HCT116 (cell line): ENCODE data around the gene RBPJ. TPM values are rescaled to one million over a fixed set of nuclear protein-coding genes. Genes with fewer than 3 reads are reported as not detected.

Source experiments
- ATAC-seq: fragments of 200-7000 bp; cut with Tn5 transposase; 2 replicates; pipeline ENCODE4 v1.9.1; 2020; ENCODE audit warnings: mild to moderate bottlenecking, moderate library complexity
- BruUV-seq: library from RNA; stranded (reverse); fragments of 400-500 nt; replicated peaks from 2 replicates; lab custom pipeline; 2021; lab: Mats Ljungman, UMichigan
- CTCF ChIA-PET: fragments of 300-600 bp; sonication (Branson Sonifier 250); formaldehyde crosslinking; loops from one replicate; lab custom pipeline; 2021; ENCODE audit warnings: antibody characterized with exemption; lab: Charles Lee
- POLR2A ChIA-PET: fragments of 300-600, 350-600 bp; sonication (Branson Sonifier 250); formaldehyde crosslinking; loops from one replicate; lab custom pipeline; 2021; ENCODE audit warnings: antibody characterized with exemption; lab: Charles Lee
- RAD21 ChIA-PET, 2 experiments: fragments of 300-600 bp; sonication (Branson Sonifier 250); formaldehyde crosslinking; loops; one replicate each; lab custom pipeline; 2023; ENCODE audit warnings: low total read pairs in 2 of 2; ENCODE audit not compliant: uncharacterized antibody in 2 of 2, unreplicated experiment in 2 of 2, low non-redundant PET in 1 of 2; lab: Charles Lee
- DNase-seq: peaks from one replicate; pipeline ENCODE4 v3.0.0-alpha.2; 2010; ENCODE audit warnings: low read depth, low spot score
- H2AFZ ChIP-seq: fragments of 200-600 bp; shearing (Covaris generic), sonication (generic); 2 replicates; pipeline ENCODE4 v1.6.1; 2017; ENCODE audit warnings: low read depth, mixed run types, mixed read lengths, antibody characterized with exemption, low read length; ENCODE audit not compliant: poor library complexity, severe bottlenecking
- H3K27ac ChIP-seq: 2 replicates; pipeline ENCODE4 v1.5.1; 2012; ENCODE audit warnings: low read depth, low read length
- H3K27me3 ChIP-seq: fragments of 200-600 bp; sonication (generic); 2 replicates; pipeline ENCODE4 v1.6.1; 2016; ENCODE audit warnings: mixed run types, low read length, mixed read lengths; ENCODE audit not compliant: insufficient read depth
- H3K36me3 ChIP-seq, 2 experiments: fragments of 200-500 bp in 1 of 2; fragments of 200-600 bp in 1 of 2; sonication (Bioruptor generic) in 1 of 2; sonication (generic) in 1 of 2; 2 replicates each; pipeline versions ENCODE4 v1.5.1 to v1.6.1; 2014 to 2016; ENCODE audit warnings: low read length in 2 of 2, inconsistent platforms in 1 of 2, mixed read lengths in 1 of 2, mixed run types in 1 of 2; ENCODE audit not compliant: insufficient read depth in 2 of 2, control insufficient read depth in 1 of 2
- H3K4me1 ChIP-seq, 2 experiments: fragments of 200-600 bp in 1 of 2; sonication (generic) in 1 of 2; 2 replicates each; pipeline versions ENCODE4 v1.5.1 to v1.6.1; 2012 to 2017; ENCODE audit warnings: low read length in 2 of 2, inconsistent platforms in 1 of 2, mild to moderate bottlenecking in 1 of 2, mixed read lengths in 1 of 2, mixed run types in 1 of 2, moderate library complexity in 1 of 2; ENCODE audit not compliant: insufficient read depth in 2 of 2, control insufficient read depth in 1 of 2
- H3K4me2 ChIP-seq: fragments of 200-600 bp; sonication (generic); 2 replicates; pipeline ENCODE4 v1.6.1; 2017; ENCODE audit warnings: mixed run types, low read length, mixed read lengths
- H3K4me3 ChIP-seq, 2 experiments: fragments of 200-600 bp in 1 of 2; sonication (generic) in 1 of 2; replicated peaks in 1 of 2; 2 replicates each; pipeline ENCODE4 v1.5.1; 2011 to 2016; ENCODE audit warnings: low read length in 2 of 2, control low read depth in 1 of 2, low read depth in 1 of 2, mild to moderate bottlenecking in 1 of 2, mixed read lengths in 1 of 2, mixed run types in 1 of 2
- H3K79me2 ChIP-seq: fragments of 200-600 bp; sonication (generic); 2 replicates; pipeline ENCODE4 v1.6.1; 2017; ENCODE audit warnings: mild to moderate bottlenecking, mixed run types, low read length, moderate library complexity, mixed read lengths; ENCODE audit not compliant: insufficient read depth
- H3K9ac ChIP-seq: fragments of 200-600 bp; sonication (generic); 2 replicates; pipeline ENCODE4 v1.6.1; 2016; ENCODE audit warnings: low read length, mixed read lengths
- H3K9me2 ChIP-seq: fragments of 200-600 bp; sonication (generic), shearing (Covaris generic); 2 replicates; pipeline ENCODE4 v1.6.1; 2017; ENCODE audit warnings: mixed run types, mild to moderate bottlenecking, moderate library complexity; ENCODE audit not compliant: insufficient read depth
- H3K9me3 ChIP-seq, 2 experiments: fragments of 200-500 bp in 1 of 2; fragments of 200-600 bp in 1 of 2; sonication (Bioruptor generic) in 1 of 2; sonication (generic) in 1 of 2; 2 replicates each; pipeline ENCODE4 v1.6.1; 2014 to 2017; ENCODE audit warnings: low read length in 2 of 2, mixed read lengths in 2 of 2, inconsistent platforms in 1 of 2, low read depth in 1 of 2, mild to moderate bottlenecking in 1 of 2, mixed run types in 1 of 2, moderate library complexity in 1 of 2; ENCODE audit not compliant: control insufficient read depth in 1 of 2, insufficient read depth in 1 of 2
- H4K20me1 ChIP-seq: fragments of 200-600 bp; sonication (generic), shearing (Covaris generic); 2 replicates; pipeline ENCODE4 v1.6.1; 2017; ENCODE audit warnings: mixed run types, mild to moderate bottlenecking, moderate library complexity; ENCODE audit not compliant: insufficient read depth
- CBX3 ChIP-seq: IDR thresholded peaks from 2 replicates; pipeline ENCODE4 v1.6.1; 2012; ENCODE audit warnings: low read depth
- CEBPB ChIP-seq: IDR thresholded peaks from 2 replicates; pipeline ENCODE4 v1.6.1; 2012; ENCODE audit warnings: low read depth
- CTCF ChIP-seq, 3 experiments: fragments of 200-600 bp in 1 of 3; sonication (generic) in 1 of 3; IDR thresholded peaks in 2 of 3; conservative IDR thresholded peaks in 1 of 3; 2 replicates each; pipeline ENCODE4 v1.5.1; 2012 to 2017; ENCODE audit warnings: low read depth in 2 of 3, low read length in 2 of 3, antibody characterized with exemption in 1 of 3, borderline replicate concordance in 1 of 3, control low read depth in 1 of 3, mild to moderate bottlenecking in 1 of 3, mixed read lengths in 1 of 3, mixed run types in 1 of 3, moderate library complexity in 1 of 3; ENCODE audit not compliant: insufficient read depth in 1 of 3
- EGR1 ChIP-seq: IDR thresholded peaks from 2 replicates; pipeline ENCODE4 v1.6.1; 2012; ENCODE audit warnings: low read depth
- ELF1 ChIP-seq: IDR thresholded peaks from 2 replicates; pipeline ENCODE4 v1.6.1; 2012; ENCODE audit warnings: low read depth, borderline replicate concordance
- EZH2 ChIP-seq: fragments of 200-600 bp; sonication (generic); IDR thresholded peaks from 2 replicates; pipeline ENCODE4 v1.6.1; 2017; ENCODE audit warnings: antibody characterized with exemption, mixed run types
- EZH2phosphoT487 ChIP-seq: fragments of 200-600 bp; IDR thresholded peaks from 2 replicates; pipeline ENCODE4 v1.6.1; 2018; ENCODE audit warnings: antibody characterized with exemption, borderline replicate concordance
- FOSL1 ChIP-seq: IDR thresholded peaks from 2 replicates; pipeline ENCODE4 v1.6.1; 2012; ENCODE audit warnings: low read depth
- JUND ChIP-seq: IDR thresholded peaks from 2 replicates; pipeline ENCODE4 v1.6.1; 2012
- POLR2A ChIP-seq: IDR thresholded peaks from 2 replicates; pipeline ENCODE4 v1.7.0; 2011; ENCODE audit warnings: borderline replicate concordance; ENCODE audit not compliant: insufficient read depth, insufficient read length; ENCODE audit errors: extremely low read depth
- POLR2AphosphoS5 ChIP-seq: IDR thresholded peaks from 2 replicates; pipeline ENCODE4 v1.6.1; 2011; ENCODE audit warnings: mild to moderate bottlenecking, low read depth, low read length, moderate library complexity
- RAD21 ChIP-seq: IDR thresholded peaks from 2 replicates; pipeline ENCODE4 v1.6.1; 2012; ENCODE audit warnings: low read depth, mild to moderate bottlenecking
- SIN3A ChIP-seq: IDR thresholded peaks from 2 replicates; pipeline ENCODE4 v1.6.1; 2012; ENCODE audit warnings: low read depth
- TCF7L2 ChIP-seq: IDR thresholded peaks from 2 replicates; pipeline ENCODE4 v1.7.0; 2011; ENCODE audit warnings: borderline replicate concordance, inconsistent platforms; ENCODE audit not compliant: insufficient read depth, insufficient read length; ENCODE audit errors: extremely low read depth
- YY1 ChIP-seq: IDR thresholded peaks from 2 replicates; pipeline ENCODE4 v1.6.1; 2011; ENCODE audit warnings: low read length, low read depth, moderate library complexity, mild to moderate bottlenecking; ENCODE audit not compliant: insufficient replicate concordance; ENCODE audit errors: extremely low read depth
- ZFX ChIP-seq: fragments of 450-650 bp; IDR thresholded peaks from 2 replicates; pipeline ENCODE4 v1.6.1; 2017
- ZNF274 ChIP-seq: fragments of 200-500 bp; sonication (Bioruptor generic); IDR thresholded peaks from 2 replicates; pipeline ENCODE4 v1.6.1; 2014; ENCODE audit warnings: mild to moderate bottlenecking, low read depth, low read length, inconsistent platforms
- intact Hi-C: fragments of 100-400 bp; cut with micrococcal nuclease; formaldehyde crosslinking; loops from 2 replicates; pipeline ENCODE4 v1.10.0; 2022
- total RNA-seq: library from RNA; stranded (reverse); gene quantifications from one replicate; pipeline ENCODE4 v1.2.1, GENCODE V29; 2021; ENCODE audit not compliant: unreplicated experiment
- TF ChIP-seq, protein P1 (sequence below): IDR thresholded peaks from 2 replicates; pipeline ENCODE4 v1.6.1; 2012
- TF ChIP-seq, protein P2 (sequence below): IDR thresholded peaks from 2 replicates; pipeline ENCODE4 v1.6.1; 2012; ENCODE audit warnings: low read depth

The RBPJ gene
- total RNA-seq, 1 experiment from 2014 or later, result 72.7 TPM

DNA sequence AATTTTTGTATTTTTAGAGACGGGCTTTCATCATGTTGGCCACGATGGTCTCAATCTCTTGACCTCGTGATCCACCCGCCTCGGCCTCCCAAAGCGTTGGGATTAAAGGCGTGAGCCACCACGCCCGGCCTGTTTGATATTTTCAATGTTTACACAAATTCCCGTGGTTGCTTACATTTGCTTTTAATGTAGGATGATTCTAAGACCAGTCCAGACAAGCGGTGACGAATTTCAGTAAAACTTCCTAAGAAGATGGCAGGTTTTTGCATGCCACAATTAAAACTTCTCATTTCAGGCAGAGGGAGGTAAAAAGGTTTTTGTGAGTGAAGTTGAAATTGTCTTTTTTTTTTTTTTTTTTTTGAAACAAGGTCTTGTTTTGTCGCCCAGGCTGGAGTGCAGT lies 41.4 kb upstream of the RBPJ start:
- DNase-seq, result no peak
- ATAC-seq, result no peak
- Histone ChIP-seq H3K36me3 (no peaks in the 10 kb centered on the region), H3K27ac (no peak overlapping the region), H3K79me2 (no peaks in the 10 kb centered on the region), H3K4me3 (no peak overlapping the region), H3K9me2 (no peaks in the 10 kb centered on the region), H3K27me3 (no peaks in the 10 kb centered on the region), H3K4me1 (no peaks in the 10 kb centered on the region; a peak in 1 of 4 replicates), H3K9ac (no peak overlapping the region), H3K9me3 (no peaks in the 10 kb centered on the region), H4K20me1 (no peaks in the 10 kb centered on the region), H3K4me2 (no peak overlapping the region), H2AFZ (no peak overlapping the region)
- BruUV-seq, result no TSS peak
- ChIA-PET POLR2A (no interaction called here), CTCF (no interaction called here), RAD21 (no interaction called here)
- intact Hi-C loops, result no loop called here
- TF ChIP-seq, protein P1, sequence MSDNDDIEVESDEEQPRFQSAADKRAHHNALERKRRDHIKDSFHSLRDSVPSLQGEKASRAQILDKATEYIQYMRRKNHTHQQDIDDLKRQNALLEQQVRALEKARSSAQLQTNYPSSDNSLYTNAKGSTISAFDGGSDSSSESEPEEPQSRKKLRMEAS, result no peak
- TF ChIP-seq EGR1 (no peak), EZH2phosphoT487 (no peak), RAD21 (no peak), JUND (no peak), CBX3 (no peak), ZNF274 (no peak), EZH2 (no peak), ZFX (no peak), POLR2AphosphoS5 (no peak), POLR2A (no peak), ELF1 (no peak), FOSL1 (no peak), YY1 (no peak), SIN3A (no peak), CEBPB (no peak), TCF7L2 (no peak), CTCF (IDR thresholded peaks at IDR 0.05 in 2 of 3, conservative IDR thresholded peaks at IDR 0.05 in 1 of 3; ENCODE audit: borderline replicate concordance in 1 of 3, insufficient read depth in 1 of 3, low read depth in 2 of 3, low read length in 2 of 3) (no peak)
- TF ChIP-seq, protein P2, sequence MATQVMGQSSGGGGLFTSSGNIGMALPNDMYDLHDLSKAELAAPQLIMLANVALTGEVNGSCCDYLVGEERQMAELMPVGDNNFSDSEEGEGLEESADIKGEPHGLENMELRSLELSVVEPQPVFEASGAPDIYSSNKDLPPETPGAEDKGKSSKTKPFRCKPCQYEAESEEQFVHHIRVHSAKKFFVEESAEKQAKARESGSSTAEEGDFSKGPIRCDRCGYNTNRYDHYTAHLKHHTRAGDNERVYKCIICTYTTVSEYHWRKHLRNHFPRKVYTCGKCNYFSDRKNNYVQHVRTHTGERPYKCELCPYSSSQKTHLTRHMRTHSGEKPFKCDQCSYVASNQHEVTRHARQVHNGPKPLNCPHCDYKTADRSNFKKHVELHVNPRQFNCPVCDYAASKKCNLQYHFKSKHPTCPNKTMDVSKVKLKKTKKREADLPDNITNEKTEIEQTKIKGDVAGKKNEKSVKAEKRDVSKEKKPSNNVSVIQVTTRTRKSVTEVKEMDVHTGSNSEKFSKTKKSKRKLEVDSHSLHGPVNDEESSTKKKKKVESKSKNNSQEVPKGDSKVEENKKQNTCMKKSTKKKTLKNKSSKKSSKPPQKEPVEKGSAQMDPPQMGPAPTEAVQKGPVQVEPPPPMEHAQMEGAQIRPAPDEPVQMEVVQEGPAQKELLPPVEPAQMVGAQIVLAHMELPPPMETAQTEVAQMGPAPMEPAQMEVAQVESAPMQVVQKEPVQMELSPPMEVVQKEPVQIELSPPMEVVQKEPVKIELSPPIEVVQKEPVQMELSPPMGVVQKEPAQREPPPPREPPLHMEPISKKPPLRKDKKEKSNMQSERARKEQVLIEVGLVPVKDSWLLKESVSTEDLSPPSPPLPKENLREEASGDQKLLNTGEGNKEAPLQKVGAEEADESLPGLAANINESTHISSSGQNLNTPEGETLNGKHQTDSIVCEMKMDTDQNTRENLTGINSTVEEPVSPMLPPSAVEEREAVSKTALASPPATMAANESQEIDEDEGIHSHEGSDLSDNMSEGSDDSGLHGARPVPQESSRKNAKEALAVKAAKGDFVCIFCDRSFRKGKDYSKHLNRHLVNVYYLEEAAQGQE, result no peak
